GM12872 (cell line): ENCODE data around the gene TEX10.

Source experiments
- CTCF ChIP-seq: IDR thresholded peaks from 3 replicates; pipeline ENCODE4 v1.5.1; 2011; ENCODE audit warnings: low read depth, mild to moderate bottlenecking, low read length, moderate library complexity; ENCODE audit not compliant: insufficient read depth

Gene TEX10

DNA sequence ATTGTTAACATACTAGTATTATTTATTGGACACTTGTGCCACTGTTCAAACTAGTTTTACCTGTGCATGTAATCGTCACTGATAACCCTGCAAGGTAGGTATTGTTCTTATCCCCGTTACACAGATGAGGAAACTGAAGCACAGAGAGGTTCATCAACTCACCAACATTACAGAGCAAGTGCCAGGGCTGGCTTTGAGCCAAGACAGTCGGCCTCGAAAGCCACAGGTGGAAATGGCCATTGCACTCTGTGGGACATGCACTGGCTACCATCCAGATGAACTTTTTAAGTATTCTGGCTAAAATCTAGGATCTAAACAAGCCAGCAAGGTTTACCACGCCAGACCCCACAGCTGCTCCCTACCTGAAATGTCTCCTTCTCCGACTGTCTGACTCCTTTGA lies 57.9 kb downstream of the TEX10 start:
- TF ChIP-seq CTCF = no peak

- no peak for TF ChIP-seq CTCF
These were observed 58.4 kb downstream of the TEX10 start for GRCh38 chr9:100294341-100294740.

GRCh38 chr9:100292414-100292813 lies 60.3 kb downstream of the TEX10 start:
- no peak for TF ChIP-seq CTCF

GRCh38 chr9:100290714-100291113 lies 62.0 kb downstream of the TEX10 start:
- TF ChIP-seq CTCF = no peak

GRCh38 chr9:100287186-100287585 lies 65.6 kb downstream of the TEX10 start:
- TF ChIP-seq CTCF = no peak

GRCh38 chr9:100286257-100286656 lies 66.5 kb downstream of the TEX10 start:
- TF ChIP-seq CTCF = no peak

GRCh38 chr9:100285601-100286000 lies 67.1 kb downstream of the TEX10 start:
- TF ChIP-seq CTCF = no peak

DNA sequence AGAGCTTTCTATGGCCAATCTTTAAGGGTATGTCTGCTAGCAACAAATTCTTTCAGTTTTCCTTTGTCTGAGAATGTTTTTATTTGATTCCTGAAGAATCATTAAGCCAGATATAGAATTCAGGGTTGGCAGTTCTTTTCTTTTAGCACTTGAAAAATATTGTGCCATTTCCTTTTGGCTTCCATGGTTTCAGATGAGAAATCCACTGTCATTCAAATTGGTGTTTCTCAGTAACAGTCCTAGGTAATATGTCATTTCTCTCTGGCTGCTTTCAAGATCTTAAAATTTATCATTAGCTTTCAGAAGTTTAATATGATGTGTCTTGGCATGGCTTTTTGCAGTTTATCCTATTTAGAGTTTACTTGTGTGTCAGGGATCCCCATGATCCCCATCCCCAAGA lies 67.7 kb downstream of the TEX10 start:
- no peak for TF ChIP-seq CTCF
